K562 (cell line): ENCODE measurements around the gene ZNF672. TPM values are rescaled to one million over a fixed set of nuclear protein-coding genes. Genes with fewer than 3 reads are reported as not detected.
A peak's percentile ranks its signal among the peaks of the same experiment; 100 is the strongest.

Experiments
- ATAC-seq: fragments of 200-7000 bp; cut with Tn5 transposase; 3 replicates; pipeline ENCODE4 v1.9.1; 2020; ENCODE audit warnings: moderate library complexity
- BruUV-seq: library from RNA; stranded (reverse); fragments of 400-500 nt; replicated peaks from 2 replicates; lab custom pipeline; 2021; lab: Mats Ljungman, UMichigan
- CTCF ChIA-PET: fragments of 300-600 bp; formaldehyde crosslinking; extraction: SDS; loops from one replicate; lab custom pipeline; 2021; ENCODE audit warnings: low intra/inter-chr PET ratio; lab: Yijun Ruan, JAX
- POLR2A ChIA-PET: fragments of 300-600, 350-650 bp; sonication (Branson Sonifier 250); formaldehyde crosslinking; extraction: SDS; loops from one replicate; lab custom pipeline; 2021; ENCODE audit warnings: antibody characterized with exemption, inconsistent platforms; lab: Yijun Ruan, JAX
- DNase-seq, 4 experiments: peaks; one replicate each; pipeline versions ENCODE4 v3.0.0 to v3.0.0-alpha.2; 2011 to 2018; ENCODE audit warnings: low spot score in 3 of 4, mixed read lengths in 3 of 4; ENCODE audit errors: extremely low read depth in 1 of 4
- FAIRE-seq: peaks from 2 replicates; lab custom pipeline; 2011; peaks lifted over from hg19 to GRCh38; lab: Jason Lieb, UNC
- H2AFZ ChIP-seq: 2 replicates; pipeline ENCODE4 v1.6.0; 2011; ENCODE audit warnings: low read depth, low read length, control low read depth, inconsistent platforms
- H3K27ac ChIP-seq: fragments of 200-600 bp; 3 replicates; pipeline ENCODE4 v1.8.0; 2011; ENCODE audit warnings: low read depth, mild to moderate bottlenecking, control low read depth, inconsistent platforms, low read length, moderate library complexity, mixed read lengths; ENCODE audit errors: extremely low read depth
- H3K27me3 ChIP-seq, 2 experiments: fragments of 300-600 bp in 1 of 2; 2 replicates in 1 of 2; 3 replicates in 1 of 2; pipeline versions ENCODE4 v1.6.0 to v1.8.0; 2011; ENCODE audit warnings: inconsistent platforms in 2 of 2, low read length in 2 of 2, mild to moderate bottlenecking in 1 of 2, mixed read lengths in 1 of 2, moderate library complexity in 1 of 2; ENCODE audit not compliant: control insufficient read depth in 2 of 2, insufficient read depth in 2 of 2
- H3K36me3 ChIP-seq: fragments of 300-600 bp; 3 replicates; pipeline ENCODE4 v1.8.0; 2011; ENCODE audit warnings: mild to moderate bottlenecking, low read length, inconsistent platforms; ENCODE audit not compliant: control insufficient read depth, insufficient read depth
- H3K4me1 ChIP-seq, 2 experiments: fragments of 200-600 bp in 1 of 2; replicated peaks in 1 of 2; 2 replicates in 1 of 2; 3 replicates in 1 of 2; pipeline versions ENCODE4 v1.5.1 to v1.8.0; 2011; ENCODE audit warnings: inconsistent platforms in 2 of 2, low read length in 2 of 2, mild to moderate bottlenecking in 1 of 2, mixed read lengths in 1 of 2, moderate library complexity in 1 of 2; ENCODE audit not compliant: control insufficient read depth in 2 of 2, insufficient read depth in 2 of 2
- H3K4me2 ChIP-seq: 2 replicates; pipeline ENCODE4 v1.6.1; 2011; ENCODE audit warnings: low read length, control low read depth, inconsistent platforms, mixed read lengths; ENCODE audit not compliant: insufficient read depth
- H3K4me3 ChIP-seq: fragments of 200-600 bp; sonication (generic), shearing (Covaris generic); 2 replicates; pipeline ENCODE4 v1.5.1; 2016; ENCODE audit warnings: control low read depth, inconsistent platforms
- H3K79me2 ChIP-seq: fragments of 200-600 bp; 3 replicates; pipeline ENCODE4 v1.8.0; 2011; ENCODE audit warnings: low read length, inconsistent platforms; ENCODE audit not compliant: control insufficient read depth, insufficient read depth
- H3K9ac ChIP-seq, 2 experiments: 2 replicates each; pipeline versions ENCODE4 v1.6.0 to v1.6.1; 2011; ENCODE audit warnings: low read depth in 2 of 2, low read length in 2 of 2, control low read depth in 1 of 2, inconsistent platforms in 1 of 2, mild to moderate bottlenecking in 1 of 2, mixed read lengths in 1 of 2; ENCODE audit not compliant: insufficient read depth in 1 of 2
- H3K9me1 ChIP-seq: one replicate; pipeline ENCODE4 v1.6.0; 2011; ENCODE audit warnings: inconsistent platforms, mild to moderate bottlenecking, low read length, moderate library complexity; ENCODE audit not compliant: control insufficient read depth, insufficient read depth
- H3K9me3 ChIP-seq: replicated peaks from 2 replicates; pipeline ENCODE4 v1.5.1; 2011; ENCODE audit warnings: low read depth, low read length, inconsistent platforms; ENCODE audit not compliant: control insufficient read depth, insufficient read depth
- H4K20me1 ChIP-seq: replicated peaks from 2 replicates; pipeline ENCODE4 v1.6.1; 2011; ENCODE audit warnings: low read length, inconsistent platforms, mixed read lengths; ENCODE audit not compliant: control insufficient read depth, insufficient read depth
- AFF4 ChIP-seq: sonication (generic); formaldehyde crosslinking; IDR thresholded peaks from 2 replicates; pipeline ENCODE4 v1.8.0; 2023; ENCODE audit warnings: mild to moderate bottlenecking, missing genetic modification reagents
- ATF7 ChIP-seq: fragments of 450-650 bp; IDR thresholded peaks from 2 replicates; pipeline ENCODE4 v1.7.1; 2014; ENCODE audit warnings: mild to moderate bottlenecking, moderate library complexity
- CEBPB ChIP-seq: fragments of 450-650 bp; IDR thresholded peaks from 2 replicates; pipeline ENCODE4 v1.6.1; 2016; ENCODE audit warnings: missing genetic modification characterization, missing compliant biosample characterization
- COPS2 ChIP-seq: fragments of 450-650 bp; conservative IDR thresholded peaks from 2 replicates; pipeline ENCODE4 v1.6.1; 2016; ENCODE audit warnings: mild to moderate bottlenecking, moderate library complexity
- HCFC1 ChIP-seq: IDR thresholded peaks from 2 replicates; pipeline ENCODE4 v1.6.1; 2012; ENCODE audit warnings: low read depth, low read length, improper control_type of control experiment
- HINFP ChIP-seq: fragments of 450-650 bp; conservative IDR thresholded peaks from 2 replicates; pipeline ENCODE4 v1.6.1; 2016; ENCODE audit warnings: missing genetic modification characterization, low read depth, mild to moderate bottlenecking, control low read depth, missing compliant biosample characterization
- MCM5 ChIP-seq: fragments of 450-650 bp; IDR thresholded peaks from 2 replicates; pipeline ENCODE4 v1.6.1; 2016; ENCODE audit warnings: low read depth
- NFIC ChIP-seq: fragments of 450-650 bp; IDR thresholded peaks from 2 replicates; pipeline ENCODE4 v1.6.1; 2017; ENCODE audit warnings: mild to moderate bottlenecking, inconsistent platforms
- NFIX ChIP-seq: fragments of 250-450 bp; sonication (Bioruptor Pico); IDR thresholded peaks from 2 replicates; pipeline ENCODE4 v1.4.0; 2020; ENCODE audit warnings: low read depth, mild to moderate bottlenecking, moderate library complexity
- POLR2AphosphoS5 ChIP-seq: IDR thresholded peaks from 2 replicates; pipeline ENCODE4 v1.6.1; 2011; ENCODE audit warnings: mild to moderate bottlenecking, low read depth, low read length, moderate library complexity; ENCODE audit not compliant: control insufficient read depth, insufficient read depth
- RBM39 ChIP-seq: fragments of 200-400 bp; formaldehyde crosslinking; optimal IDR thresholded peaks from 2 replicates; pipeline ENCODE3; 2018; ENCODE audit warnings: low read depth, low read length
- SREBF1 ChIP-seq: fragments of 150-350 bp; IDR thresholded peaks from 2 replicates; pipeline ENCODE4 v1.6.1; 2014; ENCODE audit warnings: antibody characterized with exemption, low read depth, low read length, borderline replicate concordance
- SUPT5H ChIP-seq: fragments of 450-650 bp; IDR thresholded peaks from 2 replicates; pipeline ENCODE4 v1.6.1; 2016
- U2AF1 ChIP-seq: fragments of 200-400 bp; formaldehyde crosslinking; optimal IDR thresholded peaks from 2 replicates; pipeline ENCODE3; 2017; ENCODE audit warnings: mild to moderate bottlenecking, low read depth, low read length, moderate library complexity
- ZBTB1 ChIP-seq: sonication (generic); formaldehyde crosslinking; IDR thresholded peaks from 2 replicates; pipeline ENCODE4 v1.8.1; 2023; ENCODE audit warnings: missing genetic modification reagents, low read depth, mild to moderate bottlenecking, borderline replicate concordance
- ZC3H4 ChIP-seq: sonication (generic); formaldehyde crosslinking; IDR thresholded peaks from 2 replicates; pipeline ENCODE4 v1.9.0; 2021; ENCODE audit warnings: missing genetic modification reagents, borderline replicate concordance
- ZNF24 ChIP-seq: fragments of 450-650 bp; IDR thresholded peaks from 2 replicates; pipeline ENCODE4 v1.6.1; 2016
- ZNF274 ChIP-seq: IDR thresholded peaks from 2 replicates; pipeline ENCODE4 v1.6.1; 2011; ENCODE audit warnings: low read depth, mild to moderate bottlenecking, low read length, moderate library complexity, borderline replicate concordance
- ZNF282 ChIP-seq: sonication (generic); formaldehyde crosslinking; IDR thresholded peaks from 2 replicates; pipeline ENCODE4 v1.8.1; 2023; ENCODE audit warnings: missing genetic modification reagents
- WGBS: fragments of 100-300 bp; shearing (Covaris generic); methylation state at CpG from one replicate; pipeline ENCODE4 v1.1.6; 2016; ENCODE audit warnings: low coverage, mixed read lengths; ENCODE audit not compliant: insufficient coverage; ENCODE audit errors: missing lambda C conversion rate; 5-methylcytosine and 5-hydroxymethylcytosine counted together
- in situ Hi-C: fragments of 300-500 bp; cut with MboI; formaldehyde crosslinking; loops from 4 replicates; pipeline ENCODE4 v1.15.0; 2018; ENCODE audit warnings: inconsistent platforms, mixed read lengths
- intact Hi-C: fragments of 100-400 bp; cut with micrococcal nuclease; formaldehyde crosslinking; loops from 2 replicates; pipeline ENCODE4 v1.14.2; 2022
- polyA plus RNA-seq, 8 experiments: library from polyadenylated mRNA; depleted of rRNA in 4 of 8; stranded (reverse) in 5 of 8; unstranded in 3 of 8; fragments of >200 nt; fragmentation: Nextera tagmentation in 2 of 8; fragmentation: Illumina TruSeq in 1 of 8; extraction: Ambion mirVana in 2 of 8; extraction: Trizol in 1 of 8; gene quantifications; 2 replicates each; pipeline versions ENCODE4 v1.2.1 to v1.2.3, GENCODE V29; 2011 to 2014; ENCODE audit warnings: inconsistent platforms in 1 of 8, missing spikeins in 1 of 8
- total RNA-seq, 7 experiments: library from RNA; depleted of rRNA in 6 of 7; stranded (reverse); fragments of >200 nt in 6 of 7; fragmentation: Illumina TruSeq in 2 of 7; extraction: Trizol in 2 of 7; gene quantifications; 2 replicates each; pipeline versions ENCODE4 v1.2.1 to v1.2.3, GENCODE V29; 2011 to 2021; ENCODE audit warnings: low replicate concordance in 1 of 7

ZNF672 gene
- total and polyA plus RNA-seq, 9 of the 15 experiments (the other 6 are each of a cell fraction or from before 2014, with no cell fraction given): 1.9 to 57.9 (median 24.1) TPM

GRCh38 chr1:248821101-248821500, 16.9 kb upstream of the ZNF672 start:
- Histone ChIP-seq H3K4me2 (no peak overlapping the region), H4K20me1 (peaks cover 5% of the 10 kb centered on the region; the same call in 1 of the 2 replicates)

More at GRCh38 chr1:248821101-248821500, 16.9 kb upstream of the ZNF672 start:
- POLR2A ChIA-PET: interaction anchor here (0.6 to 3.9 kb wide), 3 partner anchors 16 to 24 kb away, joined by 4 to 14 read pairs (median 4); partner anchors contain the start of gene ZNF672
- no TSS peak for BruUV-seq
- 71% methylated on average over 3 of the region's 3 CpGs for WGBS
- Histone ChIP-seq H3K36me3 (peaks cover 70% of the 10 kb centered on the region), H3K27ac (no peak overlapping the region), H3K4me1 (peaks cover 9 to 22% of the 10 kb centered on the region in 2 experiments; a peak in 4 of 5 replicates), H3K9me1 (no peaks in the 10 kb centered on the region), H3K27me3 (no peaks in the 10 kb centered on the region), H3K79me2 (peaks cover 48% of the 10 kb centered on the region), H2AFZ (no peak overlapping the region), H3K9ac (peak overlapping the region in 1 of 2 experiments; percentile 36; a peak in 1 of 4 replicates), H3K9me3 (no peaks in the 10 kb centered on the region), H3K4me3 (no peak overlapping the region)
- intact Hi-C loops (no loop called here), in situ Hi-C loops (no loop called here)
- ATAC-seq: no peak
- CTCF ChIA-PET: no interaction called here
- DNase-seq: peak in 1 of 4 experiments; percentile 2
- FAIRE-seq: no peak
- no peak for TF ChIP-seq SUPT5H
- no peak for TF ChIP-seq U2AF1
- no peak for TF ChIP-seq MCM5
- no peak for TF ChIP-seq ZNF274
- TF ChIP-seq RBM39: no peak
- TF ChIP-seq NFIX: no peak
- TF ChIP-seq ZC3H4 (CRISPR knock-in tag): no peak
- no peak for TF ChIP-seq ZNF24
- TF ChIP-seq POLR2AphosphoS5: no peak
- TF ChIP-seq SREBF1: no peak
- TF ChIP-seq COPS2: no peak
- TF ChIP-seq NFIC: no peak
- no peak for TF ChIP-seq ZBTB1 (CRISPR knock-in tag)
- TF ChIP-seq ATF7: no peak
- no peak for TF ChIP-seq HCFC1
- no peak for TF ChIP-seq CEBPB
- TF ChIP-seq AFF4 (CRISPR knock-in tag): no peak
- TF ChIP-seq HINFP (tag): no peak
- TF ChIP-seq ZNF282 (CRISPR knock-in tag): no peak
